H9 (cell line): Measurements from ENCODE around the gene IL31RA. TPM values are rescaled to one million over a fixed set of nuclear protein-coding genes. Genes with fewer than 3 reads are reported as not detected.
A peak's percentile ranks its signal among the peaks of the same experiment; 100 is the strongest.

Experiments used
- DNase-seq: peaks from one replicate; pipeline ENCODE4 v3.0.0-alpha.2; 2017
- H2AFZ ChIP-seq: one replicate; pipeline ENCODE4 v1.6.1; 2013; ENCODE audit warnings: mild to moderate bottlenecking, low read length, control low read depth, moderate library complexity
- H2AK5ac ChIP-seq: 2 replicates; pipeline ENCODE4 v1.6.1; 2013; ENCODE audit warnings: low read length, control low read depth, mixed read lengths; ENCODE audit not compliant: insufficient read length
- H2BK120ac ChIP-seq: one replicate; pipeline ENCODE4 v1.6.1; 2013; ENCODE audit warnings: low read depth, mild to moderate bottlenecking, low read length, control low read depth, inconsistent platforms; ENCODE audit not compliant: poor library complexity, severe bottlenecking
- H2BK12ac ChIP-seq: 2 replicates; pipeline ENCODE4 v1.6.1; 2013; ENCODE audit warnings: low read length, control low read depth, mixed read lengths, low read depth; ENCODE audit not compliant: insufficient read length
- H2BK15ac ChIP-seq: 2 replicates; pipeline ENCODE4 v1.6.1; 2013; ENCODE audit warnings: low read depth, low read length, control low read depth
- H2BK20ac ChIP-seq: one replicate; pipeline ENCODE4 v1.6.1; 2013; ENCODE audit warnings: low read depth, mild to moderate bottlenecking, low read length, control low read depth, inconsistent platforms; ENCODE audit not compliant: poor library complexity, severe bottlenecking
- H2BK5ac ChIP-seq: 2 replicates; pipeline ENCODE4 v1.6.1; 2013; ENCODE audit warnings: low read length, control low read depth, mixed read lengths; ENCODE audit not compliant: insufficient read length
- H3K14ac ChIP-seq: 2 replicates; pipeline ENCODE4 v1.6.1; 2013; ENCODE audit warnings: low read length, control low read depth; ENCODE audit not compliant: insufficient read depth
- H3K18ac ChIP-seq: 2 replicates; pipeline ENCODE4 v1.6.1; 2013; ENCODE audit warnings: low read depth, mild to moderate bottlenecking, mixed read lengths, low read length, control low read depth; ENCODE audit not compliant: insufficient read length
- H3K23ac ChIP-seq: 2 replicates; pipeline ENCODE4 v1.6.1; 2013; ENCODE audit warnings: low read length, control low read depth, mixed read lengths, low read depth; ENCODE audit not compliant: insufficient read length
- H3K23me2 ChIP-seq: 2 replicates; pipeline ENCODE4 v1.6.1; 2013; ENCODE audit warnings: low read depth, mild to moderate bottlenecking, mixed read lengths, low read length, control low read depth; ENCODE audit not compliant: insufficient read length, poor library complexity, severe bottlenecking
- H3K27ac ChIP-seq: 2 replicates; pipeline ENCODE4 v1.5.1; 2013; ENCODE audit warnings: low read length, control low read depth, mixed read lengths, low read depth; ENCODE audit not compliant: insufficient read length
- H3K27me3 ChIP-seq: 2 replicates; pipeline ENCODE4 v1.6.1; 2013; ENCODE audit warnings: low read length, control low read depth, inconsistent platforms; ENCODE audit not compliant: insufficient read depth
- H3K4ac ChIP-seq: 2 replicates; pipeline ENCODE4 v1.6.1; 2013; ENCODE audit warnings: low read depth, mild to moderate bottlenecking, control low read depth, inconsistent platforms, low read length, moderate library complexity
- H3K4me1 ChIP-seq: 2 replicates; pipeline ENCODE4 v1.6.1; 2013; ENCODE audit warnings: low read length, control low read depth, inconsistent platforms; ENCODE audit not compliant: insufficient read depth
- H3K4me2 ChIP-seq: 2 replicates; pipeline ENCODE4 v1.6.1; 2013; ENCODE audit warnings: low read length, control low read depth, mixed read lengths; ENCODE audit not compliant: insufficient read length, insufficient read depth
- H3K56ac ChIP-seq: 2 replicates; pipeline ENCODE4 v1.6.1; 2013; ENCODE audit warnings: low read depth, mild to moderate bottlenecking, mixed read lengths, low read length, control low read depth; ENCODE audit not compliant: insufficient read length
- H3K79me1 ChIP-seq: 2 replicates; pipeline ENCODE4 v1.6.1; 2013; ENCODE audit warnings: low read depth, mild to moderate bottlenecking, moderate library complexity, low read length, control low read depth, inconsistent platforms; ENCODE audit not compliant: insufficient read depth, poor library complexity, severe bottlenecking
- H3K79me2 ChIP-seq: 2 replicates; pipeline ENCODE4 v1.6.1; 2013; ENCODE audit warnings: low read length, control low read depth, inconsistent platforms; ENCODE audit not compliant: insufficient read depth
- H3K9ac ChIP-seq: 2 replicates; pipeline ENCODE4 v1.6.1; 2013; ENCODE audit warnings: low read length, control low read depth, mixed read lengths; ENCODE audit not compliant: insufficient read length; ENCODE audit errors: extremely low read depth
- H3K9me3 ChIP-seq: one replicate; pipeline ENCODE4 v1.6.1; 2013; ENCODE audit warnings: low read depth, low read length, inconsistent platforms; ENCODE audit not compliant: control insufficient read depth
- H3T11ph ChIP-seq: one replicate; pipeline ENCODE4 v1.6.1; 2013; ENCODE audit warnings: mild to moderate bottlenecking, low read length, control low read depth, inconsistent platforms
- H4K20me1 ChIP-seq: one replicate; pipeline ENCODE4 v1.6.1; 2013; ENCODE audit not compliant: control insufficient read depth, insufficient read length, insufficient read depth
- H4K5ac ChIP-seq: 2 replicates; pipeline ENCODE4 v1.6.1; 2013; ENCODE audit warnings: low read depth, mild to moderate bottlenecking, mixed read lengths, low read length, control low read depth; ENCODE audit not compliant: insufficient read length
- H4K8ac ChIP-seq: replicated peaks from 2 replicates; pipeline ENCODE4 v1.6.1; 2013; ENCODE audit warnings: low read length, control low read depth, mixed read lengths, low read depth; ENCODE audit not compliant: insufficient read length
- H4K91ac ChIP-seq: 2 replicates; pipeline ENCODE4 v1.6.1; 2013; ENCODE audit warnings: low read depth, mild to moderate bottlenecking, moderate library complexity, mixed read lengths, low read length, control low read depth; ENCODE audit not compliant: insufficient read length
- H3K27ac Mint-ChIP-seq, 3 experiments: 2 replicates in 2 of 3; 3 replicates in 1 of 3; pipeline ENCODE4 v1.8.0; 2020 to 2021; ENCODE audit warnings: mixed read lengths in 3 of 3, mild to moderate bottlenecking in 1 of 3, moderate library complexity in 1 of 3
- H3K27me3 Mint-ChIP-seq: 2 replicates; pipeline ENCODE4 v1.8.0; 2021; ENCODE audit warnings: low read depth, mild to moderate bottlenecking, moderate library complexity, mixed read lengths
- H3K36me3 Mint-ChIP-seq, 3 experiments: 2 replicates in 2 of 3; 3 replicates in 1 of 3; pipeline ENCODE4 v1.8.0; 2020 to 2021; ENCODE audit warnings: low read depth in 3 of 3, mixed read lengths in 3 of 3; ENCODE audit not compliant: insufficient read depth in 1 of 3
- H3K4me1 Mint-ChIP-seq, 2 experiments: 2 replicates each; pipeline ENCODE4 v1.8.0; 2020; ENCODE audit warnings: mixed read lengths in 2 of 2
- H3K4me3 Mint-ChIP-seq, 2 experiments: 2 replicates in 1 of 2; 3 replicates in 1 of 2; pipeline ENCODE4 v1.8.0; 2020 to 2021; ENCODE audit warnings: mild to moderate bottlenecking in 2 of 2, mixed read lengths in 2 of 2, moderate library complexity in 1 of 2
- H3K9me3 Mint-ChIP-seq, 2 experiments: 2 replicates in 1 of 2; 3 replicates in 1 of 2; pipeline ENCODE4 v1.8.0; 2020; ENCODE audit warnings: mild to moderate bottlenecking in 2 of 2, mixed read lengths in 2 of 2, moderate library complexity in 1 of 2
- CTCF ChIP-seq: fragments of 200-600 bp; sonication (generic); conservative IDR thresholded peaks from 3 replicates; pipeline ENCODE4 v1.8.0; 2021; ENCODE audit warnings: antibody characterized with exemption, mild to moderate bottlenecking
- whole genome bisulfite sequencing: extraction: QIAGEN DNeasy Blood & Tissue Kit; methylation state at CpG from one replicate; pipeline ENCODE4 v1.1.7; 2013; ENCODE audit warnings: missing lambda C conversion rate, low lambda C conversion rate, mixed read lengths; ENCODE audit not compliant: insufficient read length; ENCODE audit errors: extremely low coverage; 5-methylcytosine and 5-hydroxymethylcytosine counted together
- total RNA-seq: library from RNA; stranded (reverse); gene quantifications from 2 replicates; pipeline ENCODE4 v1.2.1, GENCODE V29; 2021

Gene IL31RA
- total RNA-seq, 1 experiment from 2014 or later = 0.11 TPM

GRCh38 chr5:55929020-55929799 lies 78.1 kb downstream of the IL31RA start:
- Histone ChIP-seq H3K79me2 (no peaks in the 10 kb centered on the region), H2BK15ac (no peak overlapping the region), H3K23me2 (no peaks in the 10 kb centered on the region), H2AFZ (no peak overlapping the region), H3K79me1 (no peaks in the 10 kb centered on the region), H2AK5ac (no peak overlapping the region), H4K5ac (no peak overlapping the region), H3K27ac (no peak overlapping the region), H2BK12ac (no peak overlapping the region), H3K14ac (no peak overlapping the region; the same call in 1 of the 2 replicates), H3K9me3 (no peaks in the 10 kb centered on the region), H3K27me3 (no peaks in the 10 kb centered on the region), H2BK5ac (no peak overlapping the region), H2BK20ac (no peak overlapping the region), H4K8ac (no peak overlapping the region), H4K91ac (no peak overlapping the region), H3T11ph (no peak overlapping the region), H3K56ac (no peak overlapping the region), H3K18ac (no peak overlapping the region), H3K4me1 (no peaks in the 10 kb centered on the region), H3K4ac (no peak overlapping the region), H3K4me2 (no peak overlapping the region), H4K20me1 (no peaks in the 10 kb centered on the region), H3K23ac (no peak overlapping the region), H2BK120ac (no peak overlapping the region), H3K9ac (no peak overlapping the region)
- no CpG with 5 or more reads among the region's 12 CpGs for WGBS
- no peak for TF ChIP-seq CTCF
- no peak for DNase-seq
- Mint-ChIP-seq H3K36me3 (no peaks in the 10 kb centered on the region; a peak in 1 of 7 replicates), H3K27ac (peak overlapping the region in 1 of 3 experiments; percentile 53; a peak in 2 of 7 replicates), H3K9me3 (no peaks in the 10 kb centered on the region), H3K27me3 (no peaks in the 10 kb centered on the region), H3K4me1 (peaks cover 0 to 2% of the 10 kb centered on the region in 2 experiments; a peak in 1 of 4 replicates), H3K4me3 (no peak overlapping the region)
